ENCODE measurements around the gene ARHGAP26.
A peak's percentile ranks its signal among the peaks of the same experiment; 100 is the strongest.

Gene ARHGAP26

GRCh38 chr5:142769793-142770649 is at the start of gene ARHGAP26:
Gene ARHGAP26, plus strand, starts transcription at chr5:142770377. Its CDS starts 385 bp downstream, at chr5:142770762.
- peaks cover 14% of the 10 kb centered on the region for H3K4me1 ChIP-seq (ENCODE audit: insufficient read depth, low read length)
- no peaks in the 10 kb centered on the region for H3K9me3 ChIP-seq (ENCODE audit: control insufficient read depth, insufficient read depth, low read length)
- H3K9ac ChIP-seq (ENCODE audit: low read depth, low read length) = peak within 1 kb of the TSS; percentile 91
- H3K36me3 ChIP-seq (ENCODE audit: insufficient read depth, low read length) = no peaks in the 10 kb centered on the region

- H3K36me3 ChIP-seq (ENCODE audit: insufficient read depth, low read length) = no peaks in the 10 kb centered on the region
- H3K4me1 ChIP-seq (ENCODE audit: insufficient read depth, low read length) = peaks cover 15% of the 10 kb centered on the region
- H3K9me3 ChIP-seq (ENCODE audit: control insufficient read depth, insufficient read depth, low read length) = no peaks in the 10 kb centered on the region
- H3K9ac ChIP-seq (ENCODE audit: low read depth, low read length) = no peak overlapping the region
Measured at GRCh38 chr5:142720641-142721271, 49.4 kb upstream of the ARHGAP26 start.

DNA sequence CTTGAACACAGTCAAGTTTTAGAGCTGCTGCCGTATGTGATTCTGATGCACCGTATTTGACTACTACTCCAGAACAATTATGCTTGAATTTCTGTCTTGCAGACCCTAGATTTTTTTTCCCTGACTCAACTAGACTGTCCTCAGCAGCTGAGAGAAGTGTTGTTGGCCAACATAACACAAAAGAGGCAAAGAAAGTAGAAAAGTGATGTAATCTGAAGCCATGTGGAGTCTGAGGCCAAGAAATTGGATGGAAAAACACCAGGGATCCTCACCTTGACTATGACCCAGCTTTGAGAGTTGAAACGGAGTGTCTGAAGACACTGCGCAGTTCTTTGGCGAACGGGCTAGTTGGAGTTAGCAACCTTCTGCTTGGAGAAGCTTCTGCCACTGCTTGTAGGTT is 48.0 kb upstream of the ARHGAP26 start:
- no peaks in the 10 kb centered on the region for H3K36me3 ChIP-seq (ENCODE audit: insufficient read depth, low read length)
- no peaks in the 10 kb centered on the region for H3K9me3 ChIP-seq (ENCODE audit: control insufficient read depth, insufficient read depth, low read length)
- H3K4me1 ChIP-seq (ENCODE audit: insufficient read depth, low read length) = peaks cover 10% of the 10 kb centered on the region
- H3K9ac ChIP-seq (ENCODE audit: low read depth, low read length) = no peak overlapping the region

- H3K36me3 ChIP-seq (ENCODE audit: insufficient read depth, low read length) = no peaks in the 10 kb centered on the region
- H3K9me3 ChIP-seq (ENCODE audit: control insufficient read depth, insufficient read depth, low read length) = no peaks in the 10 kb centered on the region
- H3K4me1 ChIP-seq (ENCODE audit: insufficient read depth, low read length) = peaks cover 4% of the 10 kb centered on the region; the same call in 1 of the 2 replicates
- H3K9ac ChIP-seq (ENCODE audit: low read depth, low read length) = no peak overlapping the region
Measured at GRCh38 chr5:142722896-142723295, 47.3 kb upstream of the ARHGAP26 start.

DNA sequence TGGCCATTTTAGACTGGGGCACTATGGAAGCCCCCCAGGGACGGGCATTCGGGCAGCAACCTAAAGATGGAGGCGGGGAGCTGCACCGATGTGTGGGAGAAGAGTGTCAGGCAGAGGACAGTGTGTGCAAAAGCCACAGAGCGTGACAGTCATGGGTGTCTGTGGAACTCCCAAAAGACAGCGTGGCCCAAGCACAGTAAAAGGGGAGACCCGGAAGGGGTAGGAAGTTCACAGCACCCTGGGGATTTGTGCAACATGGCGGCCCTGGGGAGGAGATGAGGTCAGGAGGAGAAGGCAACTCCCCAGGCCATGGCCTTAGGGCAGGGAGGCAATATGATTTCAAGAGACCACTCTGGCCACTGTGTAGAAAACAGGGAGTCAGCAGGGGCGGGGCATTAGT is 45.4 kb upstream of the ARHGAP26 start:
- no peaks in the 10 kb centered on the region for H3K36me3 ChIP-seq (ENCODE audit: insufficient read depth, low read length)
- H3K4me1 ChIP-seq (ENCODE audit: insufficient read depth, low read length) = no peaks in the 10 kb centered on the region
- no peaks in the 10 kb centered on the region for H3K9me3 ChIP-seq (ENCODE audit: control insufficient read depth, insufficient read depth, low read length)
- no peak overlapping the region for H3K9ac ChIP-seq (ENCODE audit: low read depth, low read length)

DNA sequence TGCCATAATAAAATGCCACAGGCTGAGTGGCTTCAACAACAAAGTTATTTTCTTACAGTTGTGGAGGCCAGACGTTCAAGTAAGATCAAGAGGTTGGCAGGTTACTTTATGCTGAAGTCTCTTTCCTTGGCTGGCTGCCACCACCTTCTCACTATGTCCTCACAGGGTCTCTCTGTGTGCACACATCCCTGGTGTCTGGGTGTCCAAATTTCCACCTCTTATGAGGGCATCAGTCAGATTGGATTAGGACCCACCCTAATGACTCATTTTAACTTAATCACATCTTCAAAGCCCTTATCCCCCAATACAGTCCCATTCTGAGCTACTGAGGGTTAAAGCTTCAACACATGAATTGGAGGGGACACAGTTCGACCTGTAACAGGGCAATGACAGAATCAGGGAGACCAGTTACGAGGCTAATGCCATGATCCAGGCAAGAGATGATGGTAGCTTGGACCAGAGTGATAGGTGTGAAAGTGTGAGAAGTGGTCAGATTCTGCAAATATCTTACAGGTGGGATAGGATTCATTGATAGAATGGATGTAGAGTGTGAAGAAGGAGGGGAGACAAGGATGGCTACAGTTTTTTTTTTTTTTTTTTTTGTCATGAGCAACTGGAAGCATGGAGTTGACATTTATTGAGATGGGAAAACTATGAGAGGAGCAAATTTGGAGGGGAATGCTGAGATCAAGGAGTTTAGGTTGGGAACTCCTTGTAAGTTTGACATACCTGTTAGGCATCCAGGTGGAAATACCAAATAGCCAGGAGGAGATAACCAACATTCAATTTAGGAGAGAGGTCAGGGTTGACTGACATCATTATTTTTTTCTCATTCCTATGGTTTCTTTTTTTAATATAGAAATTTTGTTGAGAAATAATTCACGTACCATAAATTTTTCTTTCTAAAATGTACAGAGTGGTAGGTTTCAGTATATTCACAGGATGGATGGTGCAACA is 44.7 kb upstream of the ARHGAP26 start:
- Histone ChIP-seq H3K4me1 (ENCODE audit: insufficient read depth, low read length) (no peaks in the 10 kb centered on the region), H3K9ac (ENCODE audit: low read depth, low read length) (no peak overlapping the region), H3K36me3 (ENCODE audit: insufficient read depth, low read length) (no peaks in the 10 kb centered on the region), H3K9me3 (ENCODE audit: control insufficient read depth, insufficient read depth, low read length) (no peaks in the 10 kb centered on the region)

- H3K9ac ChIP-seq (ENCODE audit: low read depth, low read length) = no peak overlapping the region
Measured at GRCh38 chr5:142726188-142726731, 43.9 kb upstream of the ARHGAP26 start.

DNA sequence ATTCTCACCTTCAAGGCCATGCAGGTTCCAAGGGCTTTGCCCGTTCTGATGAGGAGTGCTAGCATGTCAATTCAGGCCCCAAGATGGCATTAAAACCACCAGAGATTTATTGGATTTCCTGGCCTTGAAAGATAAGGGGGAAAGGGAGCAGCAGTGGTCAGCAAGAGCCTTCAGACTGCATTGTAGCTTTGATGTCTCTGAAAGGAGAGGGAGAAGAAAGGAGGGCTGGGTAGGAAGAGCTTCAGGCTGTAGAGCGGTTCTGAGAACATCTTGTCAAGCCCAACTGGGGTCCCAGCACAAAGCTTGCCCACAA is 42.5 kb upstream of the ARHGAP26 start:
- Histone ChIP-seq H3K9ac (ENCODE audit: low read depth, low read length) (no peak overlapping the region), H3K4me1 (ENCODE audit: insufficient read depth, low read length) (no peaks in the 10 kb centered on the region), H3K9me3 (ENCODE audit: control insufficient read depth, insufficient read depth, low read length) (no peaks in the 10 kb centered on the region), H3K36me3 (ENCODE audit: insufficient read depth, low read length) (no peaks in the 10 kb centered on the region; the same call in 1 of the 2 replicates)

More at GRCh38 chr5:142726188-142726731, 43.9 kb upstream of the ARHGAP26 start:
- Histone ChIP-seq H3K9me3 (ENCODE audit: control insufficient read depth, insufficient read depth, low read length) (no peaks in the 10 kb centered on the region), H3K4me1 (ENCODE audit: insufficient read depth, low read length) (no peaks in the 10 kb centered on the region), H3K36me3 (ENCODE audit: insufficient read depth, low read length) (no peaks in the 10 kb centered on the region)

- Histone ChIP-seq H3K9ac (ENCODE audit: low read depth, low read length) (no peak overlapping the region), H3K36me3 (ENCODE audit: insufficient read depth, low read length) (no peaks in the 10 kb centered on the region; the same call in 1 of the 2 replicates), H3K4me1 (ENCODE audit: insufficient read depth, low read length) (peaks cover 1% of the 10 kb centered on the region; the same call in 1 of the 2 replicates), H3K9me3 (ENCODE audit: control insufficient read depth, insufficient read depth, low read length) (no peaks in the 10 kb centered on the region)
Measured at GRCh38 chr5:142735323-142736246, 34.6 kb upstream of the ARHGAP26 start.

DNA sequence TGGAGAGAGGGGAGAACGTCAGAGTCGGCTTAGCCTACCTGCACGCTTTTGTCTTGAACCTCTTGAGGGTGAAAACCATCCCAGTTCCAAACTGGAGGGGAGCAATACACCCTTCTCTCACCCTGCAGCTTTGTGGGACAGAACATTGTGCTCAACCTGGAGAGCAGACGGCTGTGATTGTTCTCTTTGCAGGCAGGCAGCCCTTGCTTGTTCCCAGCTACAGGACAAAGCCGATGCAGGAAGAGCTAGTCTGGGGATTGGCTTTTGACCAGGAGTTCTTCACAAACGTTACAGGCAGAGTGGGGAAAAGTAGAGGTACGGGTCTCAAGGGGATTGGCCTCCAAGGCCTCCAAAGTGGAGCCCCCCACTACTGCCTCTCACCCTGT is 33.9 kb upstream of the ARHGAP26 start:
- Histone ChIP-seq H3K4me1 (ENCODE audit: insufficient read depth, low read length) (peaks cover 5% of the 10 kb centered on the region; the same call in 1 of the 2 replicates), H3K9ac (ENCODE audit: low read depth, low read length) (no peak overlapping the region), H3K36me3 (ENCODE audit: insufficient read depth, low read length) (no peaks in the 10 kb centered on the region; the same call in 1 of the 2 replicates), H3K9me3 (ENCODE audit: control insufficient read depth, insufficient read depth, low read length) (no peaks in the 10 kb centered on the region)

GRCh38 chr5:142737179-142737578 is 33.0 kb upstream of the ARHGAP26 start:
- Histone ChIP-seq H3K36me3 (ENCODE audit: insufficient read depth, low read length) (no peaks in the 10 kb centered on the region; the same call in 1 of the 2 replicates), H3K9ac (ENCODE audit: low read depth, low read length) (no peak overlapping the region), H3K9me3 (ENCODE audit: control insufficient read depth, insufficient read depth, low read length) (no peaks in the 10 kb centered on the region), H3K4me1 (ENCODE audit: insufficient read depth, low read length) (peaks cover 5% of the 10 kb centered on the region)

GRCh38 chr5:142740474-142741242 is 29.5 kb upstream of the ARHGAP26 start:
- H3K36me3 ChIP-seq (ENCODE audit: insufficient read depth, low read length) = no peaks in the 10 kb centered on the region
- H3K9ac ChIP-seq (ENCODE audit: low read depth, low read length) = no peak overlapping the region

More at GRCh38 chr5:142740474-142741242, 29.5 kb upstream of the ARHGAP26 start:
- H3K9me3 ChIP-seq (ENCODE audit: control insufficient read depth, insufficient read depth, low read length) = no peaks in the 10 kb centered on the region
- H3K4me1 ChIP-seq (ENCODE audit: insufficient read depth, low read length) = peaks cover 19% of the 10 kb centered on the region
